PFSK-1 (cell line): ENCODE measurements around the gene TWNK.

Experiments used
- POLR2AphosphoS5 ChIP-seq: IDR thresholded peaks from 2 replicates; pipeline ENCODE4 v1.6.1; 2012; ENCODE audit warnings: low read depth, mild to moderate bottlenecking, control low read depth, low read length, moderate library complexity
- REST ChIP-seq, 2 experiments: IDR thresholded peaks; 2 replicates each; pipeline versions ENCODE4 v1.6.1 to v1.8.0; 2011 to 2012; ENCODE audit warnings: low read depth in 2 of 2, low read length in 2 of 2, control low read depth in 1 of 2, inconsistent platforms in 1 of 2, mild to moderate bottlenecking in 1 of 2, moderate library complexity in 1 of 2; ENCODE audit not compliant: insufficient read depth in 1 of 2
- TAF1 ChIP-seq: IDR thresholded peaks from 2 replicates; pipeline ENCODE4 v1.6.1; 2012; ENCODE audit warnings: low read length, control low read depth, borderline replicate concordance; ENCODE audit not compliant: insufficient read depth

- no peak for TF ChIP-seq REST (IDR thresholded peaks at IDR 0.05; ENCODE audit: insufficient read depth in 1 of 2, low read depth in 2 of 2, low read length in 2 of 2)
- no peak for TF ChIP-seq TAF1
- no peak for TF ChIP-seq POLR2AphosphoS5
These were observed 45.1 kb upstream of the TWNK start for GRCh38 chr10:100942229-100942628.
